RPMI7951 (cell line): ENCODE results near the gene PANX1. TPM values are rescaled to one million over a fixed set of nuclear protein-coding genes. Genes with fewer than 3 reads are reported as not detected.
"Not testable (repeated sequence)": the region's sequence is repeated elsewhere in the genome, so short reads cannot be mapped to it uniquely, and the experiment has no call there.

Experiments
- DNase-seq: peaks from one replicate; pipeline ENCODE4 v3.0.0-alpha.2; 2012; ENCODE audit warnings: low read depth
- total RNA-seq: library from RNA; depleted of rRNA; stranded (reverse); fragments of >200 nt; shearing (Covaris generic); gene quantifications from 2 replicates; pipeline ENCODE4 v1.2.3, GENCODE V29; 2014; rRNA removed

The PANX1 gene
- 40.6 and 42.9 TPM in 2 replicates for total RNA-seq

- DNase-seq = peak; percentile 91
These were observed at the start of gene PANX1 for GRCh38 chr11:94128746-94129511. Gene PANX1 (plus strand): TSS chr11:94128841. CDS start chr11:94129313, 472 bp downstream.

GRCh38 chr11:94084164-94084563 is 44.5 kb upstream of the PANX1 start:
- DNase-seq = no peak

- no peak for DNase-seq
These were observed 39.7 kb upstream of the PANX1 start for GRCh38 chr11:94088906-94089305.

GRCh38 chr11:94089341-94089740 is 39.3 kb upstream of the PANX1 start:
- no peak for DNase-seq

GRCh38 chr11:94090401-94090800 is 38.2 kb upstream of the PANX1 start:
- DNase-seq = no peak

- no peak for DNase-seq
These were observed 37.5 kb upstream of the PANX1 start for GRCh38 chr11:94091091-94091490.

- no peak for DNase-seq
These were observed 28.4 kb upstream of the PANX1 start for GRCh38 chr11:94100253-94100652.

- DNase-seq = no peak
These were observed 25.2 kb upstream of the PANX1 start for GRCh38 chr11:94103471-94103870.

GRCh38 chr11:94104734-94105133 is 23.9 kb upstream of the PANX1 start:
- no peak for DNase-seq

- DNase-seq = no peak
These were observed 21.9 kb upstream of the PANX1 start for GRCh38 chr11:94106716-94107115.

- no peak for DNase-seq
These were observed 21.3 kb upstream of the PANX1 start for GRCh38 chr11:94107363-94107762.

- DNase-seq = no peak
These were observed 17.4 kb upstream of the PANX1 start for GRCh38 chr11:94111241-94111640.

- no peak for DNase-seq
These were observed 17.0 kb upstream of the PANX1 start for GRCh38 chr11:94111660-94112059.

GRCh38 chr11:94112206-94112953 is 16.3 kb upstream of the PANX1 start:
- DNase-seq = no peak

- no peak for DNase-seq
These were observed 11.5 kb upstream of the PANX1 start for GRCh38 chr11:94117197-94117574.

GRCh38 chr11:94117871-94118270 is 10.8 kb upstream of the PANX1 start:
- no peak for DNase-seq

- DNase-seq = not testable (repeated sequence)
These were observed 9.0 kb upstream of the PANX1 start for GRCh38 chr11:94119676-94120075.

- DNase-seq = not testable (repeated sequence)
These were observed 8.1 kb upstream of the PANX1 start for GRCh38 chr11:94120516-94120915.

GRCh38 chr11:94120946-94121345 is 7.7 kb upstream of the PANX1 start:
- peak; percentile 83 for DNase-seq

GRCh38 chr11:94125407-94126115 is 3.1 kb upstream of the PANX1 start:
- no peak for DNase-seq

GRCh38 chr11:94127638-94128037 is 1.0 kb upstream of the PANX1 start:
- no peak for DNase-seq

- no peak for DNase-seq
These were observed 323 bp upstream of the PANX1 start for GRCh38 chr11:94128291-94128745.
